GM12892 (cell line): ENCODE results near the gene ZNF888.

Experiments used
- POLR2A ChIP-seq: IDR thresholded peaks from 2 replicates; pipeline ENCODE4 v1.6.1; 2011; ENCODE audit warnings: low read depth, low read length, control low read depth
- POLR2AphosphoS5 ChIP-seq: IDR thresholded peaks from 2 replicates; pipeline ENCODE4 v1.6.1; 2011; ENCODE audit warnings: low read depth, low read length, control low read depth
- TAF1 ChIP-seq: IDR thresholded peaks from 2 replicates; pipeline ENCODE4 v1.6.1; 2011; ENCODE audit warnings: low read depth, mild to moderate bottlenecking, control low read depth, low read length, borderline replicate concordance

- TF ChIP-seq POLR2A (no peak), TAF1 (no peak), POLR2AphosphoS5 (no peak)
Observed at GRCh38 chr19:52891336-52891735, 31.9 kb downstream of the ZNF888 start.
